Measurements from ENCODE around the gene NTNG2.
"Not testable (repeated sequence)": the region's sequence is repeated elsewhere in the genome, so short reads cannot be mapped to it uniquely, and the experiment has no call there.

NTNG2 gene

DNA sequence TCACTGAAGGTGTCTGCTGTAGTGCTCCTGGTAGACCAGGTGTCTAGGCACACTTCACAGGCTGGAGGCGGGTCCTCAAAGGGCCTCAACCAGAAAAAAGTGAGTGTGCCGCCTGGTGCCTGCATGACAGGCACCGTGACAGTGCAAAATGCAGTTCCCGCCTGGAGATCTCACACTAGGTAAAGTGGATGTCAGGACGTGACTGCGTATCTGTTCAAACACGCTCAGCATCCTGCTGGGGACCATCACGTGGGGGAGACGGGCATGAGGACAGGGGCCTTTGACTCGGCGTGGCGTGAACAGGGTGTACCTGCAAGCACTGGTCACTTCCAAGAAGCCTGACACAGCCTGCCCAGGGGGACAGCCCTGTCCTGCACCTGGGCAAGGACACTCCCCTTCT is 32.3 kb upstream of the NTNG2 start:
- no peak for DNase-seq (ENCODE audit: extremely low read depth, insufficient read length)
- peaks cover 6% of the 10 kb centered on the region for H3K27me3 ChIP-seq (replicated peaks; ENCODE audit: control insufficient read depth, insufficient read depth, low read length)
- TF ChIP-seq, protein P1, sequence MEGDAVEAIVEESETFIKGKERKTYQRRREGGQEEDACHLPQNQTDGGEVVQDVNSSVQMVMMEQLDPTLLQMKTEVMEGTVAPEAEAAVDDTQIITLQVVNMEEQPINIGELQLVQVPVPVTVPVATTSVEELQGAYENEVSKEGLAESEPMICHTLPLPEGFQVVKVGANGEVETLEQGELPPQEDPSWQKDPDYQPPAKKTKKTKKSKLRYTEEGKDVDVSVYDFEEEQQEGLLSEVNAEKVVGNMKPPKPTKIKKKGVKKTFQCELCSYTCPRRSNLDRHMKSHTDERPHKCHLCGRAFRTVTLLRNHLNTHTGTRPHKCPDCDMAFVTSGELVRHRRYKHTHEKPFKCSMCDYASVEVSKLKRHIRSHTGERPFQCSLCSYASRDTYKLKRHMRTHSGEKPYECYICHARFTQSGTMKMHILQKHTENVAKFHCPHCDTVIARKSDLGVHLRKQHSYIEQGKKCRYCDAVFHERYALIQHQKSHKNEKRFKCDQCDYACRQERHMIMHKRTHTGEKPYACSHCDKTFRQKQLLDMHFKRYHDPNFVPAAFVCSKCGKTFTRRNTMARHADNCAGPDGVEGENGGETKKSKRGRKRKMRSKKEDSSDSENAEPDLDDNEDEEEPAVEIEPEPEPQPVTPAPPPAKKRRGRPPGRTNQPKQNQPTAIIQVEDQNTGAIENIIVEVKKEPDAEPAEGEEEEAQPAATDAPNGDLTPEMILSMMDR (IDR thresholded peaks at IDR 0.05; ENCODE audit: insufficient read depth, low read length, poor library complexity, severe bottlenecking): no peak

DNA sequence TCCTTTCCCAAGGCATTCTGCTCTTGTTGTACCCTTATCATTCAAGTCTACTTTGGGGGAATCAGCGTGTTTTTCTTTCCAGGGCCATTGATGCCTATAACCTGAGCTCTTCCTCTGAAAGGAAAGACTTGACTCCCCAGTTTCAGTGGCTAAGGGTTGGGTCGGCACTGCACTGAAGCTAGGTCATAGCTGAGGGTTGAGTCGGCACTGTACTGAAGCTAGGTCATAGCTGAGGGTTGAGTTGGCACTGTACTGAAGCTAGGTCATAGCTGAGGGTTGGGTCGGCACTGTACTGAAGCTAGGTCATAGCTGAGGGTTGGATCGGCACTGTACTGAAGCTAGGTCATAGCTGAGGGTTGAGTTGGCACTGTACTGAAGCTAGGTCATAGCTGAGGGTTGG is 27.8 kb upstream of the NTNG2 start:
- H3K4me3 ChIP-seq (replicated peaks; ENCODE audit: low read depth, low read length); H3K27me3 ChIP-seq (replicated peaks; ENCODE audit: control insufficient read depth, insufficient read depth, low read length); DNase-seq (ENCODE audit: extremely low read depth, insufficient read length); H3K36me3 ChIP-seq (ENCODE audit: control insufficient read depth, insufficient read depth, low read length): not testable (repeated sequence)

More for the DNA sequence above, 32.3 kb upstream of the NTNG2 start:
- H3K36me3 ChIP-seq (ENCODE audit: control insufficient read depth, insufficient read depth, low read length): no peaks in the 10 kb centered on the region
- no peak overlapping the region for H3K4me3 ChIP-seq (replicated peaks; ENCODE audit: low read depth, low read length)

- Histone ChIP-seq H3K36me3 (ENCODE audit: control insufficient read depth, insufficient read depth, low read length) (no peaks in the 10 kb centered on the region), H3K27me3 (replicated peaks; ENCODE audit: control insufficient read depth, insufficient read depth, low read length) (peaks cover 4% of the 10 kb centered on the region), H3K4me3 (replicated peaks; ENCODE audit: low read depth, low read length) (no peak overlapping the region)
- DNase-seq (ENCODE audit: extremely low read depth, insufficient read length): no peak
- TF ChIP-seq, protein P1 (IDR thresholded peaks at IDR 0.05; ENCODE audit: insufficient read depth, low read length, poor library complexity, severe bottlenecking): no peak
These were observed 26.4 kb upstream of the NTNG2 start for GRCh38 chr9:132135456-132135855.

GRCh38 chr9:132136151-132136780 is 25.6 kb upstream of the NTNG2 start:
- Histone ChIP-seq H3K27me3 (replicated peaks; ENCODE audit: control insufficient read depth, insufficient read depth, low read length) (peaks cover 4% of the 10 kb centered on the region), H3K36me3 (ENCODE audit: control insufficient read depth, insufficient read depth, low read length) (no peaks in the 10 kb centered on the region), H3K4me3 (replicated peaks; ENCODE audit: low read depth, low read length) (no peak overlapping the region)
- TF ChIP-seq, protein P1 (IDR thresholded peaks at IDR 0.05; ENCODE audit: insufficient read depth, low read length, poor library complexity, severe bottlenecking): no peak
- DNase-seq (ENCODE audit: extremely low read depth, insufficient read length): no peak

GRCh38 chr9:132141344-132141947 is 20.4 kb upstream of the NTNG2 start:
- H3K27me3 ChIP-seq (replicated peaks; ENCODE audit: control insufficient read depth, insufficient read depth, low read length): no peaks in the 10 kb centered on the region; the same call in none of the 2 replicates
- no peak overlapping the region; the same call in 1 of the 2 replicates for H3K4me3 ChIP-seq (replicated peaks; ENCODE audit: low read depth, low read length)
- DNase-seq (ENCODE audit: extremely low read depth, insufficient read length): no peak
- TF ChIP-seq, protein P1 (IDR thresholded peaks at IDR 0.05; ENCODE audit: insufficient read depth, low read length, poor library complexity, severe bottlenecking): no peak
- no peaks in the 10 kb centered on the region for H3K36me3 ChIP-seq (ENCODE audit: control insufficient read depth, insufficient read depth, low read length)

DNA sequence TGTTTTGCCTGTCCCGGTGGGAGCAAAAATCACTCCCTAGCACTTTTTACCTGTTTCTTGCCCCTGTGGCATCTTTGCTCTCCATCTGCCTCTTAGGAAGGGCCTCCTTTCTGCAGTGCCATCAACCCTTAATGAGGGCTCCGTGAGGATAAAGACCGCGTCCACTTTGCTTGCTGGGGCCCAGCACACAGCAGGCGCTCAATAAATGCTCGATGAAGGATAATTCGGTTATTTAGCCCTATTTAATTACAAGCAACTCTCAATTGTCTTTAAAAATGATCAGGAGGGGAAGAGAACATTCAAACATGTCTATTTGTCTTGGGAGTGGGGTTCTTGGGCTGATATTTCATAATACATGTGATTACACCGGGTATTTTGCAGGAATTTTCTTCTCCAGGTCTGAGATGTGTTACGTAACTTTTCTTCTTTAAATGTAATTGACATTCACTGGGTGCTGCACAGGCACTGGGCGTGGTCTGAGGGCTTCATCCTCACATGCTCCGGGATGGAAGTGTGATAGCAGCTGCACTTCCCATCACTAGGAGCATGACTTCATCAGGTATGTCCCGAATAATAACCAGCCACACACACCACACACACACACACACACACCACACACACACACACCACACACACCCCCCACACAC is 19.8 kb upstream of the NTNG2 start:
- no peak overlapping the region for H3K4me3 ChIP-seq (replicated peaks; ENCODE audit: low read depth, low read length)
- no peaks in the 10 kb centered on the region for H3K36me3 ChIP-seq (ENCODE audit: control insufficient read depth, insufficient read depth, low read length)
- no peaks in the 10 kb centered on the region; the same call in none of the 2 replicates for H3K27me3 ChIP-seq (replicated peaks; ENCODE audit: control insufficient read depth, insufficient read depth, low read length)
- TF ChIP-seq, protein P1 (IDR thresholded peaks at IDR 0.05; ENCODE audit: insufficient read depth, low read length, poor library complexity, severe bottlenecking): no peak
- DNase-seq (ENCODE audit: extremely low read depth, insufficient read length): no peak

Measured in GM06990 (cell line).